ENCODE results near the gene RAD51D. TPM values are rescaled to one million over a fixed set of nuclear protein-coding genes. Genes with fewer than 3 reads are reported as not detected.

The RAD51D gene
- polyA plus RNA-seq, 1 experiment, result 14.3 TPM

DNA sequence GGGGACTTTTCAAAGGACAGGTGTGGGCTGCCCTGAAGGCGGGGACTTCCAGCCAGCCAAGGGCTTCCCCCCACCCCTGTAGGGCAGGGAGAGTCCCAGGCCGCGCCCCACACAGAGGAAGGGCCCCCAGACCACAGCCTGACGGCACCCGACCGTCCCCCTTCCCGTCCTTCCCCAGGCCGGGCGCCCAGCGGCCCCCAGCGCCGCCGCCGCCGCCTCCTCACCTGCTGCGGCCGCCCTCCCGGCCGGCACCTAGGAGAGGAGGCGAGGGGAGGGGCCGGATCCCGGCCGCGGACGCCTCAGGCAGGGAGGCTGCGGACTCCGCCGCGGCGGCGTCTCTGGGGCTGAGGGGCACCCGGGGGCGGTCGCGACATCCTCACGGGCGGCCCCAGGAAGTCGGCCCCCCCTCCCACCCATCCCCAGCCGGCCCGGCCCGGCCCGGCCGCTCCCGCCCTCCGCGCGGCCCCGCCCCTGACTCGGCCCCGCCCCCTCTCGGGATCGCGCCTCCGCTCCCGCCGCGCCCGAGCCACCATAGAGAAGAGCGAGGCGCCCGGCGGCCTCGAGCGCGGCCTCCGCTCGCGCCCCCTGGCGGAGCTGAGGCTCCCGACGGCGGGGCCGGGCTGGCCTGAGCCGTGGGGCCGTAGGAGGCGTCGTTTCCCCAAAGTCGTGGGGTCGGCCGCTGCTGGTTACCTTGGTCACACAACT is 30.6 kb downstream of the RAD51D start:
- TF ChIP-seq CTCF (IDR thresholded peaks at IDR 0.05; ENCODE audit: low read depth, low read length), result peak; percentile 58
- POLR2A ChIA-PET, result interaction anchor here (0.5 to 1.4 kb wide), 5 partner anchors 13 to 66 kb away, joined by 3 to 5 read pairs (median 4); partner anchors contain the start of gene RFFL
- DNase-seq (ENCODE audit: low read depth, low spot score), result no peak
- Histone ChIP-seq H3K27ac (ENCODE audit: low read depth, low read length) (peak overlapping the region; percentile 31), H3K9me3 (ENCODE audit: control insufficient read depth, insufficient read depth, low read length) (no peaks in the 10 kb centered on the region), H3K27me3 (ENCODE audit: control insufficient read depth, insufficient read depth, low read length) (no peaks in the 10 kb centered on the region), H3K4me3 (ENCODE audit: low read depth, low read length) (peak overlapping the region; percentile 65)
- CTCF ChIA-PET, result interaction anchor here (0.6 to 2.8 kb wide), 33 partner anchors 9 to 479 kb away, joined by 3 to 28 read pairs (median 7); partner anchors contain the start of genes CCT6B, RAD51D, RFFL and ZNF830

DNA sequence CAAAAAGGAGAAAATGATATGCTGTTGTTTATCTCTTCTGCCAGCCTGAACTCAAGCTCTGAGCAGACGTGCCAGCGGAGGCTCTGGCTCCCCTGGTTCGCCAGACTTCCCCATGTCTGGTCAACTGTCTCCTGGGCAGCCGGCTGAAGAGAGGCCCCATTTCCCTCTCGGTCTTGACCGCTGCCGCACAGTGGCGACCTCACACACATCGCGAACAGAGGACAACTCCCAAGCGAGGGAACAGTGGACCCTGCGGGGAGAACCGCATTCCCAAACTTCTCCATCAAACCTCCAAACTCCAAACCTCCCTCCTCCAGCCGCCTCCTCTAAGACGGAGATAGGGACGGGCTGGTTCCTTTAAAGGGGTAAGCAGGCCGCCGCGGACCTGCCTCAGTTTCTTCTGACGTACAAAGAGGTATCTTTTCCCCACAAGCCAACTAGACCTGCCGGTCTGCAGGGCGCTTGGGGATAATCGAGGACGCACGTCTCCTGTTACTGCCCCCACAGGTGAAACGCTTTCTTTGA is 31.2 kb downstream of the RAD51D start:
- H3K9me3 ChIP-seq (ENCODE audit: control insufficient read depth, insufficient read depth, low read length), result no peaks in the 10 kb centered on the region
- no peak for TF ChIP-seq CTCF (IDR thresholded peaks at IDR 0.05; ENCODE audit: low read depth, low read length)
- POLR2A ChIA-PET, result interaction anchor here (0.6 kb wide), 1 partner anchor 70 kb away, joined by 3 read pairs; no protein-coding TSS in a partner anchor
- peak overlapping the region; percentile 3 for H3K27ac ChIP-seq (ENCODE audit: low read depth, low read length)
- CTCF ChIA-PET, result interaction anchor here (0.7 to 1.0 kb wide), 2 partner anchors 66 to 108 kb away, joined by 3 to 4 read pairs; partner anchors contain the start of gene LIG3
- no peak for DNase-seq (ENCODE audit: low read depth, low spot score)
- H3K27me3 ChIP-seq (ENCODE audit: control insufficient read depth, insufficient read depth, low read length), result no peaks in the 10 kb centered on the region
- peak overlapping the region; percentile 65 for H3K4me3 ChIP-seq (ENCODE audit: low read depth, low read length)

GRCh38 chr17:35087731-35088355 is 31.8 kb downstream of the RAD51D start:
- ChIA-PET POLR2A (interaction anchor here (0.6 kb wide), 1 partner anchor 70 kb away, joined by 3 read pairs; no protein-coding TSS in a partner anchor), CTCF (interaction anchor here (0.7 to 1.0 kb wide), 3 partner anchors 62 to 108 kb away, joined by 3 to 4 read pairs (median 4); partner anchors contain the start of gene LIG3)
- no peaks in the 10 kb centered on the region for H3K9me3 ChIP-seq (ENCODE audit: control insufficient read depth, insufficient read depth, low read length)
- no peak for TF ChIP-seq CTCF (IDR thresholded peaks at IDR 0.05; ENCODE audit: low read depth, low read length)
- H3K27me3 ChIP-seq (ENCODE audit: control insufficient read depth, insufficient read depth, low read length), result no peaks in the 10 kb centered on the region
- H3K27ac ChIP-seq (ENCODE audit: low read depth, low read length), result peak overlapping the region; percentile 3
- H3K4me3 ChIP-seq (ENCODE audit: low read depth, low read length), result peak overlapping the region; percentile 65
- no peak for DNase-seq (ENCODE audit: low read depth, low spot score)

DNA sequence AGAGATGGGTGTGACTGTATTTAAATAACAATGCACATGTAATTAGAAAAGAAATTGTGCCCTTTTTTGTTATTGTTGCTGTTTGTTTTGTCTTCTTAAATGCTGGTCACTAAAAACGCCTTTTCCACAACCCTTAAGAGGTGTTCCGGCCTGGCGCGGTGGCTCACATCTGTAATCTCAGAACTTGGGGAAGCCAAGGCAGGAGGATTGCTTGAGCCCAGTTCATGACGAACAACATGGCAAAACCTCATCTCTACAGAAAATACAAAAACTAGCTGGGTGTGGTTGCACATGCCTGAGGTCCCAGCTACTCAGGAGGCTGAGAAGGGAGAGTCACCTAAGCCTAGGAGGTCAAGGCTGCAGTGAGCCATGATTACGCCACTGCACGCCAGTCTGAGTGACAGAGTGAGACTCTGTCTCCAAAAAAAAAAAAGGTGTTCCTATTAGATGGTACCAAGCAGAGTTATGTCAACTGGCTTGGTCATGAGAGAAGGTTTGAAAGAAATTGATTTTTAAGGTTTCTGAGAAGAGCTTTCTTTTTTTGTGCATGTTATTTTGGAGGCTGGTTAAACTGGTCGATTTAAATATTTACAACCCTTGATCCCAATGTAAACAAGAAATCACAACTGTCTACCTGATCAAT is 32.6 kb downstream of the RAD51D start:
- CTCF ChIA-PET, result interaction anchor here (0.7 to 1.2 kb wide), 2 partner anchors 61 to 88 kb away, joined by 4 read pairs; no protein-coding TSS in a partner anchor
- POLR2A ChIA-PET, result no interaction called here
- Histone ChIP-seq H3K27me3 (ENCODE audit: control insufficient read depth, insufficient read depth, low read length) (no peaks in the 10 kb centered on the region), H3K4me3 (ENCODE audit: low read depth, low read length) (no peak overlapping the region), H3K27ac (ENCODE audit: low read depth, low read length) (no peak overlapping the region), H3K9me3 (ENCODE audit: control insufficient read depth, insufficient read depth, low read length) (no peaks in the 10 kb centered on the region)
- TF ChIP-seq CTCF (IDR thresholded peaks at IDR 0.05; ENCODE audit: low read depth, low read length), result no peak
- DNase-seq (ENCODE audit: low read depth, low spot score), result no peak
